WTC11 (cell line): ENCODE results near the gene CDK8. TPM values are rescaled to one million over a fixed set of nuclear protein-coding genes. Genes with fewer than 3 reads are reported as not detected.

ENCODE experiments used
- ATAC-seq: fragments of 200-7000 bp; cut with Tn5 transposase; 2 replicates; pipeline ENCODE4 v1.10.0; 2021; ENCODE audit warnings: mild to moderate bottlenecking, moderate library complexity
- CTCF ChIA-PET: fragments of 300-600 bp; sonication (Branson Sonifier 250); formaldehyde crosslinking; loops from one replicate; lab custom pipeline; 2021; ENCODE audit warnings: antibody characterized with exemption; lab: Charles Lee
- POLR2A ChIA-PET: fragments of 350-600 bp; sonication (Branson Sonifier 250); formaldehyde crosslinking; loops from one replicate; lab custom pipeline; 2021; ENCODE audit warnings: antibody characterized with exemption; lab: Charles Lee
- DNase-seq: peaks from one replicate; pipeline ENCODE4 v3.0.0; 2021; ENCODE audit warnings: low spot score
- H3K27ac Mint-ChIP-seq: 2 replicates; pipeline ENCODE4 v1.8.0; 2021; ENCODE audit warnings: mixed read lengths
- H3K27me3 Mint-ChIP-seq: 2 replicates; pipeline ENCODE4 v1.8.0; 2021; ENCODE audit warnings: low read depth, mild to moderate bottlenecking, moderate library complexity, mixed read lengths
- H3K36me3 Mint-ChIP-seq: 2 replicates; pipeline ENCODE4 v1.8.0; 2021; ENCODE audit warnings: mixed read lengths
- H3K4me1 Mint-ChIP-seq: 2 replicates; pipeline ENCODE4 v1.8.0; 2022; ENCODE audit warnings: mixed read lengths
- H3K4me3 Mint-ChIP-seq: 2 replicates; pipeline ENCODE4 v1.8.0; 2021; ENCODE audit warnings: mild to moderate bottlenecking, moderate library complexity, mixed read lengths
- H3K9me3 Mint-ChIP-seq: 2 replicates; pipeline ENCODE4 v1.8.0; 2021; ENCODE audit warnings: mixed read lengths
- AFF4 ChIP-seq: sonication (generic); formaldehyde crosslinking; IDR thresholded peaks from 2 replicates; pipeline ENCODE4 v1.8.1; 2023; ENCODE audit warnings: mild to moderate bottlenecking, missing genetic modification reagents, borderline replicate concordance
- CTCF ChIP-seq: fragments of 200-600 bp; IDR thresholded peaks from 2 replicates; pipeline ENCODE4 v1.8.0; 2022; ENCODE audit warnings: antibody characterized with exemption
- E2F4 ChIP-seq: sonication (generic); formaldehyde crosslinking; IDR thresholded peaks from 2 replicates; pipeline ENCODE4 v1.8.1; 2022; ENCODE audit warnings: low read depth, mild to moderate bottlenecking, moderate library complexity, missing genetic modification reagents, borderline replicate concordance
- E2F5 ChIP-seq: sonication (generic); formaldehyde crosslinking; IDR thresholded peaks from 2 replicates; pipeline ENCODE4 v1.8.1; 2022; ENCODE audit warnings: mild to moderate bottlenecking, moderate library complexity, missing genetic modification reagents
- HMGA2 ChIP-seq: fragments of 250-450 bp; sonication (Bioruptor Pico); IDR thresholded peaks from 2 replicates; pipeline ENCODE4 v1.4.0; 2021; ENCODE audit warnings: mild to moderate bottlenecking, moderate library complexity
- HMGXB4 ChIP-seq: sonication (generic); formaldehyde crosslinking; IDR thresholded peaks from 2 replicates; pipeline ENCODE4 v1.8.1; 2023; ENCODE audit warnings: mild to moderate bottlenecking, moderate library complexity, missing genetic modification reagents
- JAZF1 ChIP-seq: fragments of 250-450 bp; sonication (Bioruptor Pico); IDR thresholded peaks from 2 replicates; pipeline ENCODE4 v1.9.0; 2021; ENCODE audit warnings: moderate library complexity, mild to moderate bottlenecking, inconsistent platforms
- MLX ChIP-seq: sonication (generic); formaldehyde crosslinking; IDR thresholded peaks from 2 replicates; pipeline ENCODE4 v1.8.1; 2023; ENCODE audit warnings: mild to moderate bottlenecking, missing genetic modification reagents, moderate library complexity
- MXD4 ChIP-seq: fragments of 250-450 bp; sonication (Bioruptor Pico); IDR thresholded peaks from 2 replicates; pipeline ENCODE4 v1.8.0; 2021; ENCODE audit warnings: mild to moderate bottlenecking, moderate library complexity, borderline replicate concordance
- PRDM15 ChIP-seq: sonication (generic); formaldehyde crosslinking; IDR thresholded peaks from 2 replicates; pipeline ENCODE4 v1.8.0; 2022; ENCODE audit warnings: missing genetic modification reagents
- SMAD4 ChIP-seq: sonication (generic); formaldehyde crosslinking; IDR thresholded peaks from 2 replicates; pipeline ENCODE4 v1.8.0; 2022; ENCODE audit warnings: mild to moderate bottlenecking, missing genetic modification reagents
- TEAD1 ChIP-seq: sonication (generic); formaldehyde crosslinking; IDR thresholded peaks from 2 replicates; pipeline ENCODE4 v1.8.0; 2022; ENCODE audit warnings: mild to moderate bottlenecking, missing genetic modification reagents
- TEAD4 ChIP-seq: sonication (generic); formaldehyde crosslinking; IDR thresholded peaks from 2 replicates; pipeline ENCODE4 v1.8.0; 2022; ENCODE audit warnings: mild to moderate bottlenecking, missing genetic modification reagents
- ZNF138 ChIP-seq: sonication (generic); formaldehyde crosslinking; conservative IDR thresholded peaks from 2 replicates; pipeline ENCODE4 v1.8.1; 2022; ENCODE audit warnings: mild to moderate bottlenecking, moderate library complexity, missing genetic modification reagents
- ZNF219 ChIP-seq: sonication (generic); formaldehyde crosslinking; IDR thresholded peaks from 2 replicates; pipeline ENCODE4 v1.8.0; 2023; ENCODE audit warnings: missing genetic modification reagents, mild to moderate bottlenecking, borderline replicate concordance
- ZNF423 ChIP-seq: fragments of 250-450 bp; sonication (Bioruptor Pico); IDR thresholded peaks from 2 replicates; pipeline ENCODE4 v2.1.2; 2022; ENCODE audit warnings: mild to moderate bottlenecking, moderate library complexity
- ZNF512 ChIP-seq: sonication (generic); formaldehyde crosslinking; IDR thresholded peaks from 2 replicates; pipeline ENCODE4 v1.8.1; 2022; ENCODE audit warnings: missing genetic modification reagents, borderline replicate concordance
- total RNA-seq: library from RNA; stranded (reverse); gene quantifications from 3 replicates; pipeline ENCODE4 v1.2.3, GENCODE V29; 2021

The CDK8 gene
- total RNA-seq, 1 experiment from 2014 or later = 21.4 TPM

- no peak overlapping the region for H3K27ac Mint-ChIP-seq
- H3K36me3 Mint-ChIP-seq = peaks cover 25% of the 10 kb centered on the region
- ATAC-seq = no peak
- H3K4me1 Mint-ChIP-seq = no peaks in the 10 kb centered on the region
- CTCF ChIA-PET = interaction anchor here (1.0 kb wide), 1 partner anchor 216 kb away, joined by 4 read pairs; no protein-coding TSS in a partner anchor
- TF ChIP-seq AFF4 = no peak
- TF ChIP-seq TEAD1 (CRISPR knock-in tag) = no peak
- TF ChIP-seq SMAD4 (CRISPR knock-in tag) = no peak
- TF ChIP-seq, all 79 proteins: peak for 0
- no peak for DNase-seq
- POLR2A ChIA-PET = no interaction called here
- no peak overlapping the region for H3K4me3 Mint-ChIP-seq
- H3K27me3 Mint-ChIP-seq = no peaks in the 10 kb centered on the region
- H3K9me3 Mint-ChIP-seq = no peaks in the 10 kb centered on the region
Observed at GRCh38 chr13:26401069-26401468, 147.1 kb downstream of the CDK8 start.

- POLR2A ChIA-PET = no interaction called here
- no peaks in the 10 kb centered on the region for H3K27me3 Mint-ChIP-seq
- no peaks in the 10 kb centered on the region for H3K9me3 Mint-ChIP-seq
- TF ChIP-seq TEAD4 (CRISPR knock-in tag) = no peak
- TF ChIP-seq E2F4 (CRISPR knock-in tag) = no peak
- TF ChIP-seq E2F5 (CRISPR knock-in tag) = no peak
- no peak for TF ChIP-seq CTCF
- TF ChIP-seq PRDM15 = no peak
- TF ChIP-seq ZNF138 (CRISPR knock-in tag) = no peak
- TF ChIP-seq ZNF512 (CRISPR knock-in tag) = no peak
- no peak for TF ChIP-seq JAZF1 (CRISPR knock-in tag)
- no peak for TF ChIP-seq MXD4
- TF ChIP-seq ZNF423 (CRISPR knock-in tag) = no peak
- no peak for TF ChIP-seq MLX (CRISPR knock-in tag)
- no peak for TF ChIP-seq HMGA2 (CRISPR knock-in tag)
- TF ChIP-seq ZNF219 (CRISPR knock-in tag) = no peak
- no peak for TF ChIP-seq HMGXB4 (CRISPR knock-in tag)
Observed at GRCh38 chr13:26401578-26402021, 147.7 kb downstream of the CDK8 start.

More at GRCh38 chr13:26401578-26402021, 147.7 kb downstream of the CDK8 start:
- no peak overlapping the region for H3K4me3 Mint-ChIP-seq
- CTCF ChIA-PET = no interaction called here
- no peak for DNase-seq
- no peak for ATAC-seq
- no peak overlapping the region for H3K27ac Mint-ChIP-seq
- peaks cover 25% of the 10 kb centered on the region for H3K36me3 Mint-ChIP-seq
- no peaks in the 10 kb centered on the region for H3K4me1 Mint-ChIP-seq
